GM12874 (cell line): ENCODE data around the gene HMHB1.

Experiments
- CTCF ChIP-seq: IDR thresholded peaks from 2 replicates; pipeline ENCODE4 v1.5.1; 2011; ENCODE audit warnings: low read depth, mild to moderate bottlenecking, control low read depth, low read length, moderate library complexity; ENCODE audit not compliant: insufficient read depth

Gene HMHB1

DNA sequence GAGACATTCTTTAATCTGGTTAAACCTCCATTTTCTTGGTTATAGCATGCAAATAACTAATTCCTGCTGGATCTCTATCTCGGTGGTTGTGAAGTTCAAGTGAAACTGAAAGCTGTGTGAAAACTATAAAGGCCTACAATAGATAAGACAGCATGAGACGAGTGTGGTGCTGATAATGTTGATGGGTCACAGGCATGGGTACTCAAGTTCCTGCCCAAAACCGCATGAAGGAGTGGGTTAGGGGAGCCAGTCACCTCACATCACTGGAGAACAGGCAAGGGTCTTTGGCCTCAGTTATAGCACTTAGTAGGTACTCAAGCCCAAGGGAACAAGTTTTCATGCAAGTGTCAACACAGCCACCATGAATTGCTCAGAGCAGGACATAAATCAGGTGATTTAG lies 16.7 kb downstream of the HMHB1 start:
- TF ChIP-seq CTCF, result no peak

DNA sequence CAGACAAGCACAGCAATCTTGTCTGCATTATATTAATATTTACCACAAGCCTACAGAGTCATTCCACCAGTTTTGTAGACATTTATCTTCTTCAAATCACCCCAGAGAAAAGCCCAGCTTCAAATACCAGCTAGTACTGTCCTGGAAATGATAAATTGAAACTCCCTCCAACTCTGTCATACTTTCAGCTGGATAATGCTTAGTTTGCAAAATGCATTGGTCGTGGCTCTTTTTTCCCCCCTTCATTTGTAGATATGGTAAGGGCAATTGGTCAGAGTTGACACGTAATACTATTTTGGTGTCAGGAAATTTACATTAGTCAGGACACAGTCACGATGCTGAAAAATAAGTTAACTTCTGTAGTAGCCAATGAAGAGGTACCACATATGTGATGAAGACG lies 21.2 kb downstream of the HMHB1 start:
- TF ChIP-seq CTCF, result no peak

GRCh38 chr5:143835251-143835650 lies 23.3 kb downstream of the HMHB1 start:
- TF ChIP-seq CTCF, result no peak

- no peak for TF ChIP-seq CTCF
Observed at GRCh38 chr5:143836161-143836725, 24.3 kb downstream of the HMHB1 start.

- no peak for TF ChIP-seq CTCF
Observed at GRCh38 chr5:143837306-143837848, 25.4 kb downstream of the HMHB1 start.

GRCh38 chr5:143841446-143841845 lies 29.5 kb downstream of the HMHB1 start:
- no peak for TF ChIP-seq CTCF

DNA sequence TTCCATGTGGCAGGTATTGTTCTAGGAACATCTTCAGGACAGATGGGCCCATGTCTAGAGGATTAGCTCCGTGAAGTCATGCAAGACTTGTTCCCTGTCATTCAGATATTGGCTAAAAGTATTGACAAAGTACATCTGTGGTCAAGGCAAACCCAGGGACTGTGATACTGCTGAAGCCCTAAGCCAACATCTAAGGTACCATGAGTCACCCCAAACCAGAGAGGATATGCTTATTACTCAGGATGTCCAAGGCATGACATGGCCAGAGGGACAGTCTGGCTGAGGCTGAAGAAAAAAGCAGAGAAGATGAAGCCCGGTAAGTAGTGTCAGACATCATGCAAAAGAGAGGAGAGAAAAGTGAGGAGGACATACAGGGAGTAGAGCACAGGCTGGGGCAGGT lies 31.0 kb downstream of the HMHB1 start:
- no peak for TF ChIP-seq CTCF

GRCh38 chr5:143843461-143843860 lies 31.5 kb downstream of the HMHB1 start:
- no peak for TF ChIP-seq CTCF
